GM20000 (cell line): ENCODE results near the gene CCDC117.
A peak's percentile ranks its signal among the peaks of the same experiment; 100 is the strongest.

Experiments
- DNase-seq: peaks from one replicate; pipeline ENCODE4 v3.0.0; 2012; ENCODE audit warnings: low spot score
- TF ChIP-seq, protein P1 (sequence below): IDR thresholded peaks from 2 replicates; pipeline ENCODE4 v1.5.1; 2012; ENCODE audit warnings: mild to moderate bottlenecking, control low read depth; ENCODE audit errors: extremely low read depth, missing control alignments

CCDC117 gene

GRCh38 chr22:28791841-28792490 lies 19.5 kb downstream of the CCDC117 start:
- peak; percentile 66 for DNase-seq
- TF ChIP-seq, protein P1, sequence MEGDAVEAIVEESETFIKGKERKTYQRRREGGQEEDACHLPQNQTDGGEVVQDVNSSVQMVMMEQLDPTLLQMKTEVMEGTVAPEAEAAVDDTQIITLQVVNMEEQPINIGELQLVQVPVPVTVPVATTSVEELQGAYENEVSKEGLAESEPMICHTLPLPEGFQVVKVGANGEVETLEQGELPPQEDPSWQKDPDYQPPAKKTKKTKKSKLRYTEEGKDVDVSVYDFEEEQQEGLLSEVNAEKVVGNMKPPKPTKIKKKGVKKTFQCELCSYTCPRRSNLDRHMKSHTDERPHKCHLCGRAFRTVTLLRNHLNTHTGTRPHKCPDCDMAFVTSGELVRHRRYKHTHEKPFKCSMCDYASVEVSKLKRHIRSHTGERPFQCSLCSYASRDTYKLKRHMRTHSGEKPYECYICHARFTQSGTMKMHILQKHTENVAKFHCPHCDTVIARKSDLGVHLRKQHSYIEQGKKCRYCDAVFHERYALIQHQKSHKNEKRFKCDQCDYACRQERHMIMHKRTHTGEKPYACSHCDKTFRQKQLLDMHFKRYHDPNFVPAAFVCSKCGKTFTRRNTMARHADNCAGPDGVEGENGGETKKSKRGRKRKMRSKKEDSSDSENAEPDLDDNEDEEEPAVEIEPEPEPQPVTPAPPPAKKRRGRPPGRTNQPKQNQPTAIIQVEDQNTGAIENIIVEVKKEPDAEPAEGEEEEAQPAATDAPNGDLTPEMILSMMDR: no peak

DNA sequence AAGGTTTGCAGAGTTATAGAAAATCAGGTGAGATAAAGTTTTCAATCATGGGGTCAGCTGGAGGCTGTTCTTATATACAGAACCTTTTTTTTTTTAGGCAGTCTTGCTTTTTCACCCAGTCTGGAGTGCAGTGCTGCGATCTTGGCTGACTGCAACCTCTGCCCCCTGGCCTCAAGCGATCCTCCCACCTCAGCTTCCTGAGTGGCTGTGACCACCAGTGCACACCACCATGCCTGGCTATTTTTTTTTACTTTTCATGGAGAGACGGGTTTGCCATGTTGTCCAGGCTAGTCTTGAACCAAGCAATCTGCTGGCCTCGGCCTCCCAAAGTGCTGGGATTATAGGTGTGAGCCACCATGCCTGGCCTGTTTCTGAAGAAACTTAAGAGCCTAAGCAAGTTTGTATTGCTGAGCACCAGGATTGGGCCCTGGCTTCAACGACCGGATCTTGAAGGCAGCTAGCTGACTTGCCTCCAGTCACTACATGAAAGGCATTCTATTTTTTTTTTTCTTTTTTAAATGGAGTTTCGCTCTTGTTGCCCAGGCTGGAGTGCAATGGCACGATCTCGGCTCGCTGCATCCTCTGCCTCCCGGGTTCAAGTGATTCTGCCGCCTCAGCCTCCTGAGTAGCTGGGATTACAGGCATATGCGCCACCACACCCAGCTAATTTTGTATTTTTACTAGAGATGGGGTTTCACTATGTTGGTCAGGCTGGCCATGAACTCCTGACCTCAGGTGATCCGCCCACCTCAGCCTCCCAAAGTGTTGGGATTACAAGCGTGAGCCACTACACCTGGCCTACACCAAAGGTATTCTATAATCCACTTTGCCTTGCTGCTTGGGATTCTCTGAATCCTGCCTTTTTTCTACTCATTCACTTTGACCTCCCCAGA lies 20.2 kb downstream of the CCDC117 start:
- TF ChIP-seq, protein P1: no peak
- DNase-seq: no peak

DNA sequence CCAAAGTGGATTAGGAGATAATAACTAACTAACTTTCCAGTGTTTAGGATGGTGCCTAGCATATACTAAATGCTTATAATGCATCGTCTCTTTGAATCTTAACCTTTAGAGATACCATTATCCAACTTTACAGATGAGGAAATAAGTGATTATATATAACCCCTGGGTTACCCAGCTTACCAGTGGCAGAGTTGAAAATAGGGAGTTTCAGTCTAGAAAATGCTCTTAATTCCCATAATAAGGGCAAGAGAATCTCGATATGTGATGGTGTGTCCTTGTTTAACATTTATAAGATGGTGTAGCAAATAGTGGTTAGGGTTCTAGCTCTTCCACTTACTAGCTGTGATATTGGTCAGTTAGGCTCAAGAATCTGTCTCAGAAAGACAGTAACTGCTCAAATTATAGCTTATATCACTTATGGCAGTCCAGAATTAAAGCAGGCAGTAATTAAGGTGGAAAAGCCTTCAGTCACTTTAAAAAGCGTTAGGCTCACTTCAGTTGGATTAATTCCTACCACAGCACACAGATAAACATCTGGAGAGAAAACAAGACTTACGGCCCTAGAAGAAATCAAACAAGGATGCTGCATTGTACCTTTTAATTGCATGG lies 21.6 kb downstream of the CCDC117 start:
- TF ChIP-seq, protein P1: no peak
- DNase-seq: no peak

DNA sequence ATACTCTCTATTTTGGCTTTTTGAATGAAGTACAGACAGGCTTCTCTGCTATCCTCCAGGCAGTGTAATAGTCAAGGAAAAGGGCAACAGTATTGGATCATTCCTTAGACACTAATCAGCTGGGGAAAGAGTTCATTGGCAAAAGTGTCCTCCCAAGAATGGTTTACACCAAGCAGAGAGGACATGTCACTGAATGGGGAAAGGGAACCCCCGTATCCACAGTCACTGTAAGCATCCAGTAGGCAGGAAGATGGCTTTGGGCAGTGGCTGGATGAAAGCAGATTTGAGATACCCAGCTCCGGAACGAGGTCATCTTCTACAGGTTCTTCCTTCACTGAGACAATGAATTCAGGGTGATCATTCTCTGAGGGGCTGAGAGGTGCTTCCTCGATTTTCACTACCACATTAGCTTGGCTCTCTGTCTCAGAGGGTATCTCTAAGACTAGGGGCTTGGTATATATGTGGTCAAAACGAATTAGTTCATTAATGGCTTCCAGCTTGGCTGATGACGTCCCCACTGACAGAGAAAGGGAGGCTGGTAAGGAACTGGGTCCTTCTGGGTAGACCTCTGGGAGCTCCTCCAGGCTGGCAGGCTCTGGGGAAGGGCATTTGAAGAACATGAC lies 22.7 kb downstream of the CCDC117 start:
- TF ChIP-seq, protein P1: no peak
- no peak for DNase-seq

- DNase-seq: no peak
- TF ChIP-seq, protein P1: no peak
Measured at GRCh38 chr22:28795932-28796856, 23.7 kb downstream of the CCDC117 start.

GRCh38 chr22:28798810-28799605 lies 26.5 kb downstream of the CCDC117 start:
- TF ChIP-seq, protein P1: no peak
- peak; percentile 56 for DNase-seq
